Loucy (cell line): Measurements from ENCODE around the gene CAMK1D.

ENCODE experiments used
- CTCF ChIP-seq: fragments of 200-600 bp; sonication (generic); conservative IDR thresholded peaks from 2 replicates; pipeline ENCODE4 v1.5.1; 2014; ENCODE audit warnings: mild to moderate bottlenecking, antibody characterized with exemption, low read length
- EZH2phosphoT487 ChIP-seq: fragments of 200-600 bp; IDR thresholded peaks from 2 replicates; pipeline ENCODE4 v1.6.1; 2018; ENCODE audit warnings: antibody characterized with exemption, mild to moderate bottlenecking, moderate library complexity, borderline replicate concordance

GRCh38 chr10:12701696-12702095 lies 352.3 kb downstream of the CAMK1D start:
- no peak for TF ChIP-seq CTCF
- TF ChIP-seq EZH2phosphoT487, result no peak
